C4-2B (cell line): ENCODE results near the gene EFNA5.

Source experiments
- ZFX ChIP-seq: fragments of 450-650 bp; IDR thresholded peaks from 2 replicates; pipeline ENCODE4 v1.6.1; 2017
- TF ChIP-seq, protein P1 (sequence below): fragments of 450-650 bp; conservative IDR thresholded peaks from 2 replicates; pipeline ENCODE4 v1.5.1; 2017; ENCODE audit warnings: mild to moderate bottlenecking

DNA sequence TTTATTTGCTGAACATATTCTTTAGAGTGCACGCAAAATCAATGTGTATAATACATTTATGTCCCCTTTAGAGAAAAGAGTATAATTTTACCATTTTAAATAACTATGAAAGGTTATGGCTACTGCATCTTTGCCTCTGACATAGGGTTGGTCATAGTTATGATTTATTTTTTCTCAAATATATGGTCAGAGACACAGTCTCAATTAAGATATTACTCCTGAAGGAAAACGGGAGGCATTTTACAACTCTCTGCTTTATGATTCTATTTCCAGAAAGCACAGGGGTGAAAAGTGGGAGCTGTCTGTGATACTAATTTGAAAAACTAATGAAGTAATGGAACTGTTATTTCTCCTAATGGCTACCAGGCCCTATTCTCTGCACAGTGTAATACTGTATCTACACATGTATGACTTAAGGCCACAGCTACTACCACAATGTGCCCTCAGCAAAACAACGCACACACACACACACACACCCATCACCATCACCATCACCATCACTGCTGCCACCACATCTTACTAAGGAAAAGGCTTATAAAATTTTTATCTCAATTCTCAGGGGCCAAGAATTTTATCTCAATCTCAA is 262.9 kb downstream of the EFNA5 start:
- TF ChIP-seq, protein P1, sequence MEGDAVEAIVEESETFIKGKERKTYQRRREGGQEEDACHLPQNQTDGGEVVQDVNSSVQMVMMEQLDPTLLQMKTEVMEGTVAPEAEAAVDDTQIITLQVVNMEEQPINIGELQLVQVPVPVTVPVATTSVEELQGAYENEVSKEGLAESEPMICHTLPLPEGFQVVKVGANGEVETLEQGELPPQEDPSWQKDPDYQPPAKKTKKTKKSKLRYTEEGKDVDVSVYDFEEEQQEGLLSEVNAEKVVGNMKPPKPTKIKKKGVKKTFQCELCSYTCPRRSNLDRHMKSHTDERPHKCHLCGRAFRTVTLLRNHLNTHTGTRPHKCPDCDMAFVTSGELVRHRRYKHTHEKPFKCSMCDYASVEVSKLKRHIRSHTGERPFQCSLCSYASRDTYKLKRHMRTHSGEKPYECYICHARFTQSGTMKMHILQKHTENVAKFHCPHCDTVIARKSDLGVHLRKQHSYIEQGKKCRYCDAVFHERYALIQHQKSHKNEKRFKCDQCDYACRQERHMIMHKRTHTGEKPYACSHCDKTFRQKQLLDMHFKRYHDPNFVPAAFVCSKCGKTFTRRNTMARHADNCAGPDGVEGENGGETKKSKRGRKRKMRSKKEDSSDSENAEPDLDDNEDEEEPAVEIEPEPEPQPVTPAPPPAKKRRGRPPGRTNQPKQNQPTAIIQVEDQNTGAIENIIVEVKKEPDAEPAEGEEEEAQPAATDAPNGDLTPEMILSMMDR, result no peak
- TF ChIP-seq ZFX, result no peak
